ENCODE measurements around the gene FARSA. TPM values are rescaled to one million over a fixed set of nuclear protein-coding genes. Genes with fewer than 3 reads are reported as not detected.
"Not testable (repeated sequence)": the region's sequence is repeated elsewhere in the genome, so short reads cannot be mapped to it uniquely, and the experiment has no call there.

FARSA gene
- total RNA-seq, 1 donor from 2014 or later: 56.4 TPM

DNA sequence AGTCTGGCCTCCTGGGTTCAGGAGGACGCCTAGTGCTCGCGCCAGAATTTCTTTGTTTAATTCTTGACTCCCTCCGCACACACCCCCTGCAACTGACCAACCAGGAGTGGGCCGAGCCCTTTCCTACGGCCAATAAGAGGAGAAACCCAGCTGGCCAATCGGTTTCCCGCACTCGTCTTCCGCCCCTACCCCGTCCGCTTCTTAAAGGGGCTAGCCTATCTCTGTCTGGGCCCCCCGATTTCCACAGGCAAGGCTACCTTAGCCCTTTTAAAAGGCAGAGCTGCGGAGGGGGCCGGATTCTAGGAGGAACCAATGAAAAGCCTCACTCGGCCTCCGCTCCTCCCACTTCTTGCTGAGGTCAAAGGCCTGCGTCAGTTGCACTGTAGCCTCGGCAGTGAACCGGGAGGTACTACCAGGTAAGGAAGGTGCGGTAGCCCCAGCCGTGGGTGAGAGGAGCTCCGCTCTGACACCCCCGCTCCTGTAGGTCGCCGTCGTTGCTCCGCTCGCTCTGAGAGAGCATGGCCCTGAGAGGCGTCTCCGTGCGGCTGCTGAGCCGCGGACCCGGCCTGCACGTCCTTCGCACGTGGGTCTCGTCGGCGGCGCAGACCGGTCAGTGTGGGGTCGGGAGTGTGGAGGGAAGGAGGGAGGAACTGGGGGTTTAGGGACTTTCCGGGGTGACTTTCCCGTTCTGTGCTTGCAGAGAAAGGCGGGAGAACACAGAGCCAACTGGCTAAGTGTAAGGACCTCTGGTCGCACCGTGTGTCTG is 42.5 kb downstream of the FARSA start, which contains the start of gene GCDH:
GCDH (plus strand) TSS at position 374 of the 766 bp plus-strand sequence; CDS start at position 519, 145 bp downstream.
- DNase-seq (ENCODE audit: low read depth, low spot score): peak; percentile 97

DNA sequence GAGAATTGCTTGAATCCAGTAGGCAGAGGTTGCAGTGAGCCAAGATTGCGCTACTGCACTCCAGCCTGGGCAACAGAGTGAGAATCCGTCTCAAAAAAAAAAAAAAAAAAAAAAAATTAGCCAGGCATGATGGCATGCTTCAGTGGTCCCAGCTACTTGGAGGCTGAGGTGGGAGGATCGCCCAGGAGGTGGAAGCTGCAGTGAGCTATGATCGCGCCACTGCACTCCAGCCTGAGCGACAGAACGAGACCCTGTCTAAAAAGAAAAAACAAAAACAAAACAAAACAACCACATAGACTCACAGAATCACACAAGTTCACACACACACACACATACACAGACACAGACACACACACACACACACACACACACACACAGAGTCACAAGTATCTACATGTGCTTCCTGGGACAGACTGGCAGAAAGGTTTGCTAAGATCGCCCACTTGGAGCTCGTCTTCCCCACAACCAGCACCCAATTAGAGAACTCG is 43.2 kb downstream of the FARSA start:
- DNase-seq (ENCODE audit: low read depth, low spot score): not testable (repeated sequence)

DNA sequence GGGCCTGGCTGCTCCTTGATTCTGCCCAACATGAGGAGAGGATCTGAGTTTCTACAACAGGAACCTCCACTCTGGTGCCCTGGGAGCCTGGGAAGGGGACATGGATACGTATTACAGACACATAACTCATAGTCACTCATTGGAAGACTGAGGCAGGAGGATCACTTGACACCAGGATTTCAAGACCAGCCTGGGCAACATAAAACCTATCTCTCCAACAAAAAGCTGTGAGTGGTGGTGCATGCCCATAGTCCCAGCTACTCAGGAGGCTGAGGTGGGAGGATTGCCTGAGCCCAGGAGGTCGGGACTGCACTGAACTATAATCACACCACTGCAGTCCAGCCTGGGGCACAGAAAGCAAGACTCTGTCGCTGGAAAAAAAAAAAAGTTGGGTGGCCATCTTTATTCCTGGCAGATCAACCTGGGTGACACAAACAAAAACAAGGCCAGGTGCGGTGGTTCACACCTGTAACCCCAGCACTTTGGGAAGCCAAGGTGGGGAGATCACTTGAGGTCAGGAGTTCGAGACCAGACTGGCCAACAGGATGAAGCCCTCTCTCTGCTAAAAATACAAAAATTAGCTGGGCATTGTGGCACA is 45.4 kb downstream of the FARSA start:
- no peak for DNase-seq (ENCODE audit: low read depth, low spot score)

DNA sequence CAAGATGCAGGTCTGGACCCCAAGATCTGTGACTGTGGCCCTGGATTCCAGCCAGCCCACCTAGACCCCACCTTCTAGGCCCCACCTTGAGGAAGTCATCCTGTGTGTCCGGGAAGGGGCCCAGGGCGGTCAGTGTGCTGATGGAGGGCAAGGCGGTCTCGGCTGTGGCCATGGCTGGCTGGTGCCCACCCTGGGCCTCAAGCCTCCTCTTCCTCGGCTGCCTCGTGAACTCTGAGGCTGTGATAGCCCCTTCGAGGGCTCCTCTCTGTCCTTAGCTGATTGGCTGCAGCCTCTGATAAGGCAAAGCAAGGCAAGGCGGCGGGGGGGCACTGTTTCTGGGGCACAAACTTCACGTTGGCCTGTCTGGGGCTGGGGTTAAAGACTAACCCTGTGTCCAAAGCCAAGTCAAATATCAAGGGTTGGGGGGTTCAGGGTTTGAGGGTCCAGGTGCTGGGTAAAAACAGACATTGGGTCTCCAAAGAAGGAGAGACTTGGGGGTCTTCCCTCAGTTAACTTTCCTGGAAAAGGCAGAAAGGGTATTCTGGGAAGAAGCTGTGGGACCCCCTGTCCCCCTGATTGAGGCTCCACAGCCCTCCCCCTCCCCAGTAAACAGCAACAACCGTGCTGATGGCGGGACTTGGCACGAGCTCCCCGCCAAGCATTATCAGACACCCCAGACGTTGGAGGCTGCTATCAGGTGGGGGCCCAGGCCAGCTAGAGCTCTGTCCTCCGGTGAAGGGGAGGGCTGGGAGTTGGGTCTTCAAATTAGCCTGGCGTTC is 46.4 kb downstream of the FARSA start, which contains the start of gene KLF1:
KLF1 (minus strand) TSS at position 233 of the 779 bp plus-strand sequence; CDS start at position 172, 61 bp downstream.
- no peak for DNase-seq (ENCODE audit: low read depth, low spot score)

DNA sequence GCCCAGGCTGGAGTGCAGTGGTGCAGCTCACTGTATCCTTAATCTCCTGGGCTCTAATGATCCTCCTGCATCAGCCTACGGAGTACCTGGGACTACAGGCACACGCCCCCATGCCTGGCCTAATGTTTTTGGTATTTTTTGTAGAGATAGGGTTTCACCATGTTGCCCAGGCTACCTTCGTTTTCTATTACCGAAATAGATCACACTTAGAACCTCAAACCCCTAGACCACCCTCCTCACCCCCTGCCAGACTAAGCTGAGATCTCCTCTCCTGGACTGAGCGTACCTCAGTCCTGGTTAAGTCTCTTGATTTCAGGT is 46.9 kb downstream of the FARSA start:
- DNase-seq (ENCODE audit: low read depth, low spot score): no peak

DNA sequence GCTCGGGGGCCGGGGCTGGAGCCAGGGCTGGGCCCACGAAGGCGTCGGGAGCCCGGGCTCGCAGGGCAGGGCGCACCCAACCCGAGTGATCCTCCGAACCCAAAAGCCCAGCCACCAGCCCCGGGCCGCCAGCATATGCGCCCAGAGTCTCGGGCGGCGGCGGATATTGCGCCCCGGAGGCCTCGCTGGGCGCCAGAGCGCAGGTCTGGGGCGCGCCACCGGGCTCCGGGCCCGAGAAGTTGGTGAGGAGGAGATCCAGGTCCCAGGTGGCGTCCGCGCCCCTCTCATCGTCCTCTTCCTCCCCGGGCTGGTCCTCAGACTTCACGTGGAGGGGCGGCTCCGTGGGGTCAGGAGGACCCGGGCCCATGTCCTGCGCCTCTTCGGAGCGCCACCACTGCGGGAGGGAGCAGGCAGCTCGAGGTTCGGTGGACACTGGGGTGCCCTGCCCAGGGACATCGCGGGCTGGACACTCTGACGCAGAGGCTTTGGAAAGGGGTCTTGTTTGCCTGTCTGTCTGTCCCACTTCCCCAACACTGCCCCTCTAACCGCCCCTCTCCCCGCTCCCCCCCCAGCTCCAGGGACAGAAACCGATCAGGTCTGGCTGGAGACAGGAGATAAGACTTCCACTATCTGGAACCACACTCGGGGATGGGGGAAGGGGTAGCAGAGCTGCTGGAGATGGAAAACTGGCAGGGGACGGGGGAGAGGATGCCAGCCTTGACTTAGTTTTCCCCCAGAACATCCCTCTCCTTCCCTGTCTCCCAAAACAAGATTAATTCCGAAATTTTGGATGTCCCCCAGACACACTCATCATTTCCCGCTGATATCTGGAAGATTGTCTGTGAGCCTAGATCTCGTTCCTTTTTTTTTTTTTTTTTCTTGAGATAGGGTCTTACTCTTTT is 47.5 kb downstream of the FARSA start:
- DNase-seq (ENCODE audit: low read depth, low spot score): no peak

DNA sequence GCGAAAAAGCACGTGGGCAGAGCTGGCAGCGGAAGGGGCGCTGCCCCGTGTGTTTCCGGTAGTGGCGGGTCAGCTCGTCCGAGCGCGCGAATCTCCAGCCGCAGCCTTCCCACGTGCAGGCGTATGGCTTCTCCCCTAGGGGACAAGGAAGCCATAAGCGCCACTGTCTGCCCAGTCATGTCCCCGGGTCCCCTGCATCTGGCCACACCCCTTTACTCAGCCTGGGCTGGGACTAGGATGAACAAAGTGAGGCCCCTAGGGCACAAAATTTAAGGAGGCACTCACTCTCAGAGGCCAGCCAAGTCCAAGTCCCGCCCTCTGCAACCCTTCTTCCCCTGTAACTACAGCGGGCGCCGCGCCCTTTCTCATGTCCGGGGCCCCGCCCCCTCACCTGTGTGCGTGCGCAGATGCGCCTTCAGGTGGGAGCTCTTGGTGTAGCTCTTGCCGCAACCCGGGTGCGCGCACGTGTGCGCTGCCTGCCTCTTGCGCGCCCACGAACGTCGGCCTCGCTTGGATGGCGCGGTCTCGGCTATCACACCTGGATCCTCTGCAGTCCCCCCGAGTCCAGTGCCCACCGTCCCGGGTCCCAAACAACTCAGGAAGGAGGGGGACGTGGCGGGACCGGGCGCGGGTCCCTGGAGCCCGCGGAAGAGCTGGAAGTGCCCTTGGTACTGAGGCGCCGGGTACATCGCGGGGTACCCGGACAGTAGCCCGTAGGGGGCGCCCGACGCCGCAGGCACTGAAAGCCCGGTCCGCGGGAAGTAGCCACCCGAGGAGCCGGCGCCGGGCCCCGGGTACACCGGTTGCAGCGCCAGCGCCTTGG is 48.4 kb downstream of the FARSA start:
- no peak for DNase-seq (ENCODE audit: low read depth, low spot score)

DNA sequence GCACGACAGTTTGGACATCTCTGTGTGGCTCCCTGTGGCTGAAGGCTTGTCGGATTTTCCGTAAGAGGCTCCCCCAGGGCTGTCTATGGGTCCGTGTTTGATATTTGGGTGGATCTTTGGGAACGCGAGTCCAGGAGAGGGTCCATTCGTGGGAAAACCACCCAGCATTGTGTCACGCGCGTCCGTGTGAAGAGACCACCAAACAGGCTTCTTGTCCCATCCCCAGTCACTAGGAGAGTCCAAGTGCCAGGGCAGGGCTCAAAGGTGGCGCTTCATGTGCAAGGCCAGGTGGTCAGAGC is 48.9 kb downstream of the FARSA start:
- DNase-seq (ENCODE audit: low read depth, low spot score): no peak

DNA sequence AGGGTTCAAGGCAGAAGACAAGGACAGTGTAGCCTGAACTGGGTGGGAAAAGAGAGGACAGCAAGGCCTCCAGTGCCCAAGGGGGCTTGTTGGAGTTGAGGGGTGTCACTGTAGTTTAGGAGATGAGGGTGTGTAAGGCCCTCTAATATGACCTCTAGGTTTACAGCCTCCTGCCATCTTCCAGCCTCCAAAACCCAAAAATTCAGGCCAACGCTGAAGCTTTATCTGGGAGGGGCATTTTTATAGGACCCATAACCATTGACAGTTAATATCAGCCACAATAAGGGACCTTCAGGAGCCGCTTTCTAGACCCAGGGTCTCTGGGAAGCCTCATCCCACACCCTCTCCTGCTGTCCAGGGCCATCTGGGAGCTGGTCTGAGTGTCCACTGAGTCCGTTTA is 49.3 kb downstream of the FARSA start:
- no peak for DNase-seq (ENCODE audit: low read depth, low spot score)

DNA sequence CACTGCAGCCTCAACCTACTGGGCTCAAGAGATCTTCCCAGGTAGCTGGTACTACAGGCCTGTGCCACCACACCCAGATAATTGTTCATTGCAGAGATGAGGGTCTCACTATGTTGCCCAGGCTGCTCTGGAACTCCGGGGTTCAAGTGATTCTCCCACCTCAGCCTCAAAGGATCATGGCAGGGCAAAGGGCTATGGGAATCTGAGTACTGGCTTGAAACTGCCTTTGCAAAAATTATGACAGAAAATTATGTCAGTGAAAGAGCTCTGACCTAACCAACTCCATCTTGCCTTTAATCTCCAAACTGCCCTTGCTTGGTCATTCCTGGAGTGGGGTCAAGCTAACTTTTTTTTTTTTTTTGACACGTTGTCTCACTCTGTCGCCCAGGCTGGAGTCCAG is 50.9 kb downstream of the FARSA start:
- DNase-seq (ENCODE audit: low read depth, low spot score): no peak

DNA sequence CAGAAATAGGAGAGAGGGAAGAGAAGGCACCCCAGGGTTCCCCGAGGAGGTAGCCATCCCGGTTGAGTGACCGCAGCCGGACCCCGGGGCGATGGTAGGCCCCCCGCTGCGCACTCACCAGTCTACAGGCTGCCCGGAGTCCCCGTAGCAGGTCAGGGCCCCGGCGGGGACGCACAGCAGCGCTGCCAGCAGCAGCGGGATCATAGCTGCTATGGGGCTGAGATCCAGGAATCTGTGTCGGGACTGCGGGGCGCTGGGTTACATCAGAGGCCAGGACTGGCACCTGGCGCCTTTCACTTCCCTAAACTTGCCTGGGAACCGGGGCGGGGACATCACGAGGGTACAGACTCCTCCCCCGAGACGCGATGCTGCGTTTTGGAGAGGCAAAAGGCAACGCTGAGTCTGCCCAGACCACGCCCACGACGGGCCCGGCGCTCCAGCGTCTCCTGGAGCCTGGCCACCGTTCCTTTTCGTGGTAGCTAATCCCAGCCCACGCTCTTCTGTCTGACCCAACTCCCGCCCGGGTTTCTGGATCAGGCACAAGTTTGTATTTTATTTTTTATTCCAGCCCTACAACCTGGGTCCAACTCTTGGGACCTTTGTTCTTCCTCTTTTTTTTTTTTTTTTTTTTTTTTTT is 52.2 kb downstream of the FARSA start, which contains the start of gene DNASE2:
DNASE2 (minus strand) TSS at position 278 of the 637 bp plus-strand sequence; CDS start at position 204, 74 bp downstream.
- no peak for DNase-seq (ENCODE audit: low read depth, low spot score)

DNA sequence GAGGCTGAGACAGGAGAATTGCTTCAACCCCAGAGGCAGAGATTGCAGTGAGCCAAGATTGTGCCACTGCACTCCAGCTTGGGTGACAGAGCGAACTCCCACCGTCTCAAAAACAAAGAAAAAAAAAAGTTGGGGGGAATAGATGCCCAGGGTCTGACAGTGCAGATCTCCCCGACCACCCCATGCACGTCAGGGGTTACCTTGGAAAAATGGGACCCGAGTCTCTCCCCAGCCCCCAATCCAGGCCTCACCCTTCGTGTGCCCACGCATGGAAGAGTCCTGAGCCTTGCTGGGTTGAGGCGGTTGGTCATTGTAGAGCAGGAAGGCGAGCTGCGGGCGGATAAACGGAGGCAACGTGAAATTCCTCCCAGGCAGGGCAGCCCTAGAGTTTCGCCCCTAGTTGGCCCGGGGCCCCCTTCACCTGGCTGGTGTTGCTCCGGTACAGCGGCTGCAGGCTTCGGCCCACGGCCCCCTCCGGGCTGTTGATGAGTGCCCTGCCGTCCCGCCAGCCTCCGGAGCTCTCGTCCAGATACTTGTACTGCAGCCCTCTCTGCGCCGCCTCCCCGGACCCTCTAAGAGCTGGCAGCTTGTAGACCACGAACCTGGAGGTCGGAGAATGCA is 52.9 kb downstream of the FARSA start:
- no peak for DNase-seq (ENCODE audit: low read depth, low spot score)

DNA sequence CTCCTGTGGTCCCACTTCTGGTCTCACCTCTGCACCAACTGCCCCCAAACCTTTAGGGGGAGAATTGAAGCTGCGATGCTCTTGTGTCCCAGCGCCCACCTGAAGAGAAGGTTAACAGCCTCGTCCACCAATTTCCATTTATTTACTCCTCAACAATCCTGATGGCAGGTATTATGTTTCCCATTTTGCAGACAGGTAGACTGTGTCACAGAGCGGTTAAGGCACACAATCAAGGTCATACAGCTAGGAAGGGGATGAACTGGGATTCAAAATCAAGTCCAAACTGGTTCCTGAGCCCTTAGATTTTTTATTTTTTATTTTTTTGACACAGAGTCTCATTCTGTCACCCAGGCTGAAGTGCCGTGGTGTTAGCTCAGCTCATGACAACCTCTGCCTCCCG is 58.4 kb downstream of the FARSA start:
- DNase-seq (ENCODE audit: low read depth, low spot score): no peak

DNA sequence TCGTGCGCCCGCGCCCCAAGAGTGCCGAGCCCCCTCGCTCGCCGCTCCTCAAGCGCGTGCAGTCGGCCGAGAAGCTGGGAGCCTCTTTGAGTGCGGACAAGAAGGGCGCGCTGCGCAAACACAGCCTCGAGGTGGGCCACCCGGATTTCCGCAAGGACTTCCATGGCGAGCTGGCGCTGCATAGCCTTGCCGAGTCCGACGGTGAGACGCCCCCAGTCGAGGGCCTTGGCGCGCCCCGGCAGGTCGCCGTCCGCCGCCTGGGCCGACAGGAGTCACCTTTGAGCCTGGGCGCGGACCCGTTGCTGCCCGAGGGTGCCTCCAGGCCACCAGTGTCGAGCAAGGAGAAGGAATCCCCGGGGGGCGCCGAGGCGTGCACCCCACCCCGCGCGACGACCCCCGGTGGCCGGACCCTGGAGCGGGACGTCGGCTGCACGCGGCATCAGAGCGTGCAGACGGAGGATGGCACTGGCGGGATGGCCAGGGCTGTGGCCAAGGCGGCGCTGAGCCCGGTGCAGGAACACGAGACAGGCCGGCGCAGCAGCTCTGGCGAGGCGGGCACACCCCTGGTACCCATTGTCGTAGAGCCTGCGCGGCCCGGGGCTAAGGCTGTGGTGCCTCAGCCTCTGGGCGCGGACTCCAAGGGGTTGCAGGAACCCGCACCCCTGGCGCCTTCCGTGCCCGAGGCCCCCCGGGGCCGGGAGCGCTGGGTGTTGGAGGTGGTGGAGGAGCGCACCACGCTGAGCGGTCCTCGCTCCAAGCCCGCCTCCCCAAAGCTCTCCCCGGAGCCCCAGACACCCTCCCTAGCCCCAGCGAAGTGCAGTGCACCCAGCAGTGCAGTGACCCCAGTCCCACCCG is 59.4 kb downstream of the FARSA start:
- no peak for DNase-seq (ENCODE audit: low read depth, low spot score)

DNA sequence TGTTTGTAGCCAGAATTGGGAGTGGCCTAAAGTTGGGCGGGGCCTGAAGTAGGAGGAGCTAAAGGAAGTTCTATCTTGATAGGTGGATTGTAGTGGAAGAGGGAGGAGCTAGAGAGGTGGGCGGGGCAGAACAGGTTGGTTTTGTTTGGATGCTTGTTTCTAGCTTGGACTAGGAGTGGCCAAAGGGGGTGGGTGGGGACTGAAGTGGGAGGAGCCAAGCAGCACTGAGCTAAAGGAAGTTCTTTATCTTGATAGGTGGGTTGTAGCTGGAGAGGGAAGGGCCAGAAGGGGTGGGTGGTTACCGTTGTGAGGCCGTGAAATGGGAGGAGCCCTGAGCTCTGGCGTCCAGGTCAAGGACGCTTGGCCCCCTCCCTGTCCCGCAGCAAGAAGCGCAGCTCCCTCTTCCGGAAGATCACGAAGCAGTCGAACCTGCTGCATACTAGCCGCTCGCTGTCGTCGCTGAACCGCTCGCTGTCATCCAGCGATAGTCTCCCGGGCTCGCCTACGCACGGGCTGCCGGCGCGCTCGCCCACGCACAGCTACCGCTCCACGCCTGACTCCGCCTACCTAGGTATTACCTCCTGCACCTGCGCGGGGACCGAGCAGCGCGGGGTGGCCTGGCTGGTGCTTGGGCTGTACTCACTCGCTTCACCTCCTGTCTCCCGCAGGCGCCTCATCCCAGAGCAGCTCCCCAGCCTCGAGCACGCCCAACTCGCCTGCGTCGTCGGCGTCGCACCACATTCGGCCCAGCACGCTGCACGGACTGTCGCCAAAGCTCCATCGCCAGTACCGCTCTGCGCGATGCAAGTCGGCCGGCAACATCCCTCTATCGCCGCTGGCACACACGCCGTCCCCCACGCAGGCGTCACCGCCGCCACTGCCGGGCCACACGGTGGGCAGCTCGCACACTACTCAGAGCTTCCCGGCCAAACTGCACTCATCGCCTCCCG is 60.3 kb downstream of the FARSA start:
- no peak for DNase-seq (ENCODE audit: low read depth, low spot score)
